Stimulated activated CD8-positive, alpha-beta memory T cell treated with anti-CD3 and anti-CD28 coated beads, Interleukin-4, amount 100 ng/mL, for 4 hours (primary cell): ENCODE results near the gene MFAP2.
"Not testable (repeated sequence)": the region's sequence is repeated elsewhere in the genome, so short reads cannot be mapped to it uniquely, and the experiment has no call there.

Source experiments
- DNase-seq, 2 donors: peaks; one replicate each; pipeline ENCODE4 v3.0.0-alpha.2; 2020; ENCODE audit warnings: low read depth in 2 of 2, low spot score in 1 of 2

Gene MFAP2

DNA sequence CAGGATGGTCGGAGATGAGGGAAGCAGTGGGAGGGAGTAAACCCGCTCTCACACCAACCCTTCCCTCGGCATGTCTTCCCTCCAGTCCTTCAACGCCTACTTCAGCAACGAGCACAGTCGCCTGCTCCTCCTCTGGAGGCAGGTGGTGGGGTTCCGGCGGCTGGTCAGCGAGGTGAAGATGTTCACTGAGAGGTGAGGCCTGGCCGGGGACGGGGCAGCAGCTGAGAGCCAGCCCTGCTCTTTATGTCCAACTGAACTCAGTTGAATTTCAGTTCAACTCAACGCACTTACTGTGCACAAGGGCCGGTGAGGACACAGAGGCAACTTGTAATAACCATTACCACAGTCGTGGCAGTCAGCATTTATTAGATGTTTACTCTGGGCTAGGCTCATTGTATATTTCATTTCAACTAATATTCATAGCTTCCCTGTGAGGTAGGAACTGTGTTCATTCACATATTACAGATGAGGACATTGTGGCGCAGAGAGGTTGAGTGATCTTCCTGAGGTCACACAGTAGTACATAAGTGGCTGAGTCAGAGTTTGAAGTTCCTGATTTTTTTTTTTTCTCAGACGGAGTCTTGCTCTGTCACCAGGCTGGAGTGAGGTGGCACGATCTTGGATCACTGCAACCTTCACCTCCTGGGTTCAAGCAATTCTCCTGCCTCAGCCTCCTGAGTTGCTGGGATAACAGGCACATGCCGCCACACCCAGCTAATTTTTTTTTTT is 49.0 kb downstream of the MFAP2 start:
- DNase-seq, result not testable (repeated sequence)

DNA sequence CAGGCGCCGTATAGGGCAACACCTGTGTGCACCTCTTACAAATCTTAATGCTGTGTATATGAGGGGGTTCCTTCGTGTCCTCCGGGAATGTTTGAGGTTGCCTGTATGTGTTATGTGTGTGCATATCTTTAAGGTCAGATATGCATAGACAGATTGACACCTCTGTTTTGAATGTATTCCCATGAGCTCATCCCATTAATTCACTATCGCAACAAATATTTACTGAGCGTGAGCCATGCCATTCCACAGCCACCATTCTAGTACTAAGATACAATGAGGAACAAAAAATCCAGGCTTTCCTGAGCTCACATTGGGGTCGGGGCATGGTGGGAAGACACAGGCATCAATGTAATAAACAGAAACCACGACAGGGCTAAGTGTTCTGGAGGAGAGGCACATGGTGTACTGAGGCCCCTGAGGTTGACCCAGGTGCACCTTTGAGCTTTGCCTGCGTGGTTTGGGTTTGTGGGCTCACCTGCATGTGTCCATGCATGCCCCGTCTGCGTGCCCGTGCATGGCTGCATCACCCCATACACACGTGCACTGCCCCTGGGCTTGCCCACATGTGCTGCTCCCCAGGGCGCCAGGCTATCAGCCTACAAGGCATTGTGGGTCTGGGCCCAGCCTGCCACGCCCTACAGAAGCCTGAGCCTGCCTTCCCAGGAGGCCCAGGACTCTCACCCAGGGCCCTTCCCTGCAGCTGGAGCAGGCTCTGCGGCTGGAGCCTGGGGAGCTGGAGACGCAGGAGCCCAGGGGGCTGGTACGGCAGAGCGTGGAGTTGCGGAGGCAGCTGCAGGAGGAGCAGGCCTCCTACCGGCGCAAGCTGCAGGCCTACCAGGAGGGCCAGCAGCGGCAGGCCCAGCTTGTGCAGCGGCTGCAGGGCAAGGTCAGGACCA is 51.0 kb downstream of the MFAP2 start:
- not testable (repeated sequence) for DNase-seq

DNA sequence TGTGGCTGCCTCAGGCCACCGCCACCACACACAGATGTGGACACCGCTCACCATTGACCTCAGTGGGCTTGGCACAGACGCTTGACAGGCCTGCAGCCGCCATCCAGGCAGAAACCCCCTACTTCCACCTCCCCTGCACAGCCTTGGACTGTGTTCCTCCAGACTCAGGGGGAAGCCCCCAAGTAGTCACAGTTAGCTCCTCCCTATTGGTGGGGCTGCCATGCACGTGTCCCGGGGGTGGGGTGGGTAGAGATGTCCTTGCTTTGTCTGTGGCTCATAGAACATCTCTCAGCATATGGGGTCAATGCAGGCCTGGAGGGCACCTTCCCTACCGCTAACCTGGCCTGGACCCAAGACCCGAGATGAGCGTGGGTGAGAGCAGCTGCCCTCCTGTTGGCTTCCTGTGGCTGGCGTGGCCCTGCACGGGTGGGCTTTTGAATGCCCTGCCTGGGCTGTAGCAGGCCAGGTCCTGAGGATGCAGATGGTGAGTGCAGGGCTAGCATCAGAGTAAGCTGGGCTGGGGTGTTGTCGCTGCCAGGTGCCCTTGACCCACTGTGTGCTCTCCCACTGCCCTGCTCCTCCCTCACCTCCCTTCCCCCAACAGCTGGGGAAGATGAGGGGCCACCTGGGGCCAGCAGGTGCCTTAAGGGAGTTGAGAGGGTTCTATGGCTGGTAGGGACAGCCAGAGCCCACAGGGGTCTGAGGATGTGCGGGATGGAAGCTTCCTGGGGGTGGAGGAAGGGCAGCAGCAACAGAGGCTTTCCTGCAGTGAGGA is 52.5 kb downstream of the MFAP2 start:
- no peak for DNase-seq

DNA sequence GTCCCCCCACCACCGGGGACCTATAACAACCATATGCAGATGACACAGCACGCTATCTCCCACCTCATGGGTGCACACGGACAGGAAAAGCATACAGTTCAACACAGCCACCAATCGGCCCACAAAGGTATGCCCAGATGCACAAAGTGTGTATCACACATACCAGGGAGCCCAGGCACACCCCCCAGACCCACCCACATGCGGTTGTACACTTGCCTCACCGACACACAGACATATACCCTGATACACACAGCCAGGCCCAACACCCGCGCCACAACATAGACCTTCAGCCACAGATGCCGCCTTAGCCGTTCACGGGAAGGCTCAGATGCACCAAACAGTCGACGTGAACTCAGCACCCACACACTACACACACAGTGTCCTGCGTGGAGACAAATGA is 53.2 kb downstream of the MFAP2 start:
- no peak for DNase-seq

DNA sequence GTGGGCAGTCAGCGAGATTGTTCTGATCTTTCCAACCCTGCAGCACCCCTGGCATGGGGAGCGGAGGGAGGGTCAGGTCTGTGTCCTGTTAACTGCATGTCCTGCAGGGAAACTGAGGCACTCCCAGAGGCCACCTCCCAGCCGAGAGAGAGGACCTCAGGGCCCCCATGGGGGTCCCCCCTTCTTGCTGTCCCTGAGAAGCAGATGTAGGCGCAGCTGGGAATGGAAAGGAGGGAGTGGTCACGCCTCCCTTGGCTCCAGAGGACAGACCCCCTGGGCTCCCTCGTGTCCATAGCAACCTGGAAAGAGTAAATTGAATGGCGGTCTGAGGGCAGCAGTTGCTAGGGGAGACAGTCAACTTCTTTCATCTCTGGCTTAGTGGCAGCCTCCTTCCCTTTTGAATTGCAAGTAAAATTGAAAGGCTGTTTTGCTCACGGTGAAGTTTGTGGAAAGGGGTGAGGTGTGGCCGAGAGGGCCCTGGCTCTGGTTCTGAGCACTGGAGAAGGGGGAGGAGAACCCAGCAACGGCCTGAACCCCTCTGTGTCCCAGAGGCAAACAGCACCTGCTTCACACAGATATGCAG is 53.8 kb downstream of the MFAP2 start:
- DNase-seq, result no peak

DNA sequence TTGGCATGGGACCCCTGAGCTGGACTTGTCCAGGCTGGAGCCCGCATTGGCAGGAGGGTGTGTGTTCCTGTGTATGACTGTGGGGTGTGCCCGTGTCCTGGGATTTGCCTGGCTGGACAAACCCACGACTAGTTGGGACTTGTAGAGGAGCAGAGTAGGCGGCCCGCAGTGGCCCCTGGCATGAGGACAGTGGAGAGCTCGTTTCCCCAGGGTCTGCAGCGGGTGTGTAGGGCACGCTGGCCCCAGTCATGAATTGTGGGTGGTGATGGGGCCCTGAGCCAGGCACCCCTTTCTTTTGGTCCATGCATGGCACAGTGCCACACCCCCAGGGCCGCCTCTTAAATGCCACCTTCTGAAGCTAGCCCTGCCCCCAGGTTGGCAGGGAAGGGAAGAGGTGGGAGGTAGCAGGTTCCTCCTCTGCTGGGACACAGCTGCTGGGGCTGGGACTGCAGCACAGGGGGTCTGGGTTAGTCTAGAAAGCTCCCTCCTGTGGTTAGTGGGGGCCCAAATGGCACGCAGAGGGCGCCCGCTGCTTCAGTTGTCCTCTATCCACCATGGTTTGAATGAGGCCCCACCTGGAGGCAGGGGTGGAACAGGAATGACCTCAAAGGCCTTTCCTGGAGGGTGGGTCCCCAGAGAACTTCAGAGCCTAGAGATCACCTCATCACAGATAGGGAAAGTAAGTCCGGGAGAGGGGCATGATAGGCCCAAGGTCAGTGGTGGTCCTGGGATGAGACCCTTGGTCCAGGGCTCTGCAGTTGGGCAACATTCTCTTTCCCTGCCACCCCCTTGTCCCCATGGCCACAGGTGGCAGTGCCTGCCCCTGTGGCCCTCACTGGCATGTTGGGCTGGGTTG is 54.6 kb downstream of the MFAP2 start:
- DNase-seq, result no peak

DNA sequence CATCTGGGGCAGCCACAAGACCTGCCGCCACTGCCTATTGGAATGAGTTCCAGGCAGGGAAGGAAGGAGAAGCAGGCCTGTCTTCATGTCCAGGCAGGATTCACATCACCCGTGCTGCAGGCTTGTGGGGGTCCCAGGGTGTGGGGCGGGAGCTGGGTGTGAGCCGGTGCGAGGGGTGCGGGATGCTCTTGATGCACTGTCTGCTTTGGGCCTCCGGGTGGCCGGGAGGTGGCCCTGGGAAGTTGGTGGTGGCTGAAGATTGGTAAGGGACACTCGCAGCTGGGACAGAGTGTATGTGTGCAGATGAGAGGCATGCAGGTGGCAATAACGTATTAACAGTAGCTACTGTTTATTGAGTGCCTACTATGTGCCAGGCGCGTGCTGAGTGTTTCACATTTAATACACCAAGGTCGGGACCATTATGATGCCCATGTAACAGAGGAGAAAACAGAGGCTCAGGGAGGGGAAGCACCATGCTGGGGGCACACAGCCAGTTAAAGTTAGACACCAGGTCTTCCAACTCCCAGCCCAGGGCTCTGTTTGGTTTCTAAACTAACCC is 55.4 kb downstream of the MFAP2 start:
- no peak for DNase-seq
